HL-60 (cell line): ENCODE measurements around the gene EAF1.

Experiments used
- DNase-seq, 2 experiments: peaks; one replicate each; pipeline ENCODE4 v3.0.0-alpha.2; 2010 to 2020; ENCODE audit warnings: low read depth in 1 of 2, low spot score in 1 of 2
- H3K27ac ChIP-seq: fragments of 250-450 bp; sonication (Bioruptor Pico); replicated peaks from 2 replicates; pipeline ENCODE4 v1.5.1; 2020; ENCODE audit warnings: mild to moderate bottlenecking, moderate library complexity
- H3K27me3 ChIP-seq: fragments of 250-450 bp; sonication (Bioruptor Pico); 2 replicates; pipeline ENCODE4 v1.5.1; 2021; ENCODE audit warnings: mild to moderate bottlenecking, moderate library complexity; ENCODE audit not compliant: insufficient read depth, poor library complexity, severe bottlenecking
- H3K4me3 ChIP-seq: replicated peaks from 2 replicates; pipeline ENCODE4 v1.5.1; 2011; ENCODE audit warnings: mild to moderate bottlenecking, control low read depth, low read length; ENCODE audit not compliant: insufficient read depth
- GABPA ChIP-seq: IDR thresholded peaks from 2 replicates; pipeline ENCODE4 v1.6.1; 2012; ENCODE audit warnings: low read depth
- POLR2AphosphoS5 ChIP-seq: IDR thresholded peaks from 2 replicates; pipeline ENCODE4 v1.6.1; 2012; ENCODE audit warnings: low read depth
- SPI1 ChIP-seq: IDR thresholded peaks from 2 replicates; pipeline ENCODE4 v1.6.1; 2012; ENCODE audit warnings: low read depth, mild to moderate bottlenecking, borderline replicate concordance
- TF ChIP-seq, protein P1 (sequence below): IDR thresholded peaks from 2 replicates; pipeline ENCODE4 v1.6.1; 2012; ENCODE audit warnings: low read depth; ENCODE audit not compliant: insufficient replicate concordance
- TF ChIP-seq, protein P2 (sequence below): IDR thresholded peaks from one replicate; pipeline ENCODE4 v1.5.1; 2011; ENCODE audit warnings: low read length, control low read depth, inconsistent platforms; ENCODE audit not compliant: insufficient read depth

The EAF1 gene

DNA sequence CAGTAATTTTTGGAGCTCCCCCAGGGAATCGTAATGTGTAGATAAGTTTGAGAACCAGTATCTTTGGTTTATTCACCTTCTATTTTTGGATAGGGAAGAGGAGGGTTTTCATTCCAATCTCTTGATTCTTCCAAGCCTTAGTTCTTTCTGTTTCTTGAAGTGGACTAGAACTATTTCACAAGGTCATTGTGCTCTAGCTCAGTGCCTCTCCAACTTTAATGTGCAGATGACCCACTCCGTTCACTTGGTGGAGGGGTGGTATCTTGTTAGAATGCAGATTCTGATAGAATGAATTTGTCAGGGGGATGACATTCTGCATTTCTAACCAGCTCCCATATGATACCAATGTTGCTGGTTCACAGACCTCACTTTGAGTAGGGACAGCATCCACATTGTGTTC lies 58.6 kb downstream of the EAF1 start:
- no peak overlapping the region for H3K4me3 ChIP-seq
- no peaks in the 10 kb centered on the region for H3K27me3 ChIP-seq
- TF ChIP-seq SPI1 (no peak), GABPA (no peak), POLR2AphosphoS5 (no peak)
- TF ChIP-seq, protein P1, sequence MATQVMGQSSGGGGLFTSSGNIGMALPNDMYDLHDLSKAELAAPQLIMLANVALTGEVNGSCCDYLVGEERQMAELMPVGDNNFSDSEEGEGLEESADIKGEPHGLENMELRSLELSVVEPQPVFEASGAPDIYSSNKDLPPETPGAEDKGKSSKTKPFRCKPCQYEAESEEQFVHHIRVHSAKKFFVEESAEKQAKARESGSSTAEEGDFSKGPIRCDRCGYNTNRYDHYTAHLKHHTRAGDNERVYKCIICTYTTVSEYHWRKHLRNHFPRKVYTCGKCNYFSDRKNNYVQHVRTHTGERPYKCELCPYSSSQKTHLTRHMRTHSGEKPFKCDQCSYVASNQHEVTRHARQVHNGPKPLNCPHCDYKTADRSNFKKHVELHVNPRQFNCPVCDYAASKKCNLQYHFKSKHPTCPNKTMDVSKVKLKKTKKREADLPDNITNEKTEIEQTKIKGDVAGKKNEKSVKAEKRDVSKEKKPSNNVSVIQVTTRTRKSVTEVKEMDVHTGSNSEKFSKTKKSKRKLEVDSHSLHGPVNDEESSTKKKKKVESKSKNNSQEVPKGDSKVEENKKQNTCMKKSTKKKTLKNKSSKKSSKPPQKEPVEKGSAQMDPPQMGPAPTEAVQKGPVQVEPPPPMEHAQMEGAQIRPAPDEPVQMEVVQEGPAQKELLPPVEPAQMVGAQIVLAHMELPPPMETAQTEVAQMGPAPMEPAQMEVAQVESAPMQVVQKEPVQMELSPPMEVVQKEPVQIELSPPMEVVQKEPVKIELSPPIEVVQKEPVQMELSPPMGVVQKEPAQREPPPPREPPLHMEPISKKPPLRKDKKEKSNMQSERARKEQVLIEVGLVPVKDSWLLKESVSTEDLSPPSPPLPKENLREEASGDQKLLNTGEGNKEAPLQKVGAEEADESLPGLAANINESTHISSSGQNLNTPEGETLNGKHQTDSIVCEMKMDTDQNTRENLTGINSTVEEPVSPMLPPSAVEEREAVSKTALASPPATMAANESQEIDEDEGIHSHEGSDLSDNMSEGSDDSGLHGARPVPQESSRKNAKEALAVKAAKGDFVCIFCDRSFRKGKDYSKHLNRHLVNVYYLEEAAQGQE, result no peak
- TF ChIP-seq, protein P2, sequence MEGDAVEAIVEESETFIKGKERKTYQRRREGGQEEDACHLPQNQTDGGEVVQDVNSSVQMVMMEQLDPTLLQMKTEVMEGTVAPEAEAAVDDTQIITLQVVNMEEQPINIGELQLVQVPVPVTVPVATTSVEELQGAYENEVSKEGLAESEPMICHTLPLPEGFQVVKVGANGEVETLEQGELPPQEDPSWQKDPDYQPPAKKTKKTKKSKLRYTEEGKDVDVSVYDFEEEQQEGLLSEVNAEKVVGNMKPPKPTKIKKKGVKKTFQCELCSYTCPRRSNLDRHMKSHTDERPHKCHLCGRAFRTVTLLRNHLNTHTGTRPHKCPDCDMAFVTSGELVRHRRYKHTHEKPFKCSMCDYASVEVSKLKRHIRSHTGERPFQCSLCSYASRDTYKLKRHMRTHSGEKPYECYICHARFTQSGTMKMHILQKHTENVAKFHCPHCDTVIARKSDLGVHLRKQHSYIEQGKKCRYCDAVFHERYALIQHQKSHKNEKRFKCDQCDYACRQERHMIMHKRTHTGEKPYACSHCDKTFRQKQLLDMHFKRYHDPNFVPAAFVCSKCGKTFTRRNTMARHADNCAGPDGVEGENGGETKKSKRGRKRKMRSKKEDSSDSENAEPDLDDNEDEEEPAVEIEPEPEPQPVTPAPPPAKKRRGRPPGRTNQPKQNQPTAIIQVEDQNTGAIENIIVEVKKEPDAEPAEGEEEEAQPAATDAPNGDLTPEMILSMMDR, result no peak
- DNase-seq, result no peak
- no peak overlapping the region for H3K27ac ChIP-seq

DNA sequence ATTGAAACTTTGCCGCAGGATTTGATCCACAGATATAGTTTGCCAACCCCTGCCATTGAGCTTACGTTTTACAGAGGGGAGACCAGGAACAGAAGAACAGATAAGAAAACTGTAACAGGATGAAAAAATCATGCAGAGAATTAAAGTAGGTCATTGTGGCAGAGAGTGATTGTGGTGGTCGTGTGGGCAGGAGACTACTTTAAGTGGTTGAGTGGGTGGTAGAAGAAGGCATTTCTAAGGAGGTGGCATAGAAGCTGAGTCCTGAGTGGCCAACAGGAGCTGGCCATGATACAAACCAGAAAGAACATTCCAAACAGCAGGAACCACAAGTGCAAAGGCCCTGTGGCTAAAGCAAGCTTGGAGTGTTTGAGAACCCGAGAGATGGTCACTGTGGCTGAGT lies 59.6 kb downstream of the EAF1 start:
- TF ChIP-seq, protein P1, result no peak
- TF ChIP-seq, protein P2, result no peak
- TF ChIP-seq POLR2AphosphoS5, result no peak
- TF ChIP-seq SPI1, result no peak
- TF ChIP-seq GABPA, result no peak
- Histone ChIP-seq H3K27ac (no peak overlapping the region), H3K27me3 (no peaks in the 10 kb centered on the region), H3K4me3 (no peak overlapping the region)
- no peak for DNase-seq

DNA sequence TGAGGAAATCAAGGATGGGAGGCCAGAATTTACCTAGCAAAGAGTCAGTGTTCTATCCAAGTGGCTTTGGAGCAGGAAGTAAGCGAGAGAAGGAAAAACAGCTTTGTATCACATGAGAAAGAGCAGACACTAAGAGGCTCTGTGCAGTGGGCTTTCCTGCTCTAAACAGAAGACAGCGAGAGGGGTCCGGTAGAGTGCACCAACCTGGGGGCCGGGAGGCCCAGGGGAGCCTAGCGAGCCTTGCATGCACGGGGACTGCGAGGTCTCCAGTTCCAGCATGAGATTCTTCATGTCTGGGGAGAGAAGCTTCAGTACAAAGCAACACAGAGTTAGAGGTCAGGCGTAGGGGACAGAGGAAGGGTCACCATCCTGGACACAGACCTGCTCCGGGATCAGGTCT lies 60.6 kb downstream of the EAF1 start:
- TF ChIP-seq, protein P1, result no peak
- TF ChIP-seq, protein P2, result no peak
- TF ChIP-seq SPI1 (no peak), GABPA (no peak), POLR2AphosphoS5 (no peak)
- no peak overlapping the region for H3K27ac ChIP-seq

More for the DNA sequence above, 60.6 kb downstream of the EAF1 start:
- Histone ChIP-seq H3K4me3 (no peak overlapping the region), H3K27me3 (no peaks in the 10 kb centered on the region)
- DNase-seq, result no peak
